ENCODE data around the gene UGCG.
"Not testable (repeated sequence)": the region's sequence is repeated elsewhere in the genome, so short reads cannot be mapped to it uniquely, and the experiment has no call there.

The UGCG gene

GRCh38 chr9:111949919-111950318 is 53.3 kb downstream of the UGCG start:
- H3K4me3 ChIP-seq (ENCODE audit: low read depth, low read length) = no peak overlapping the region

GRCh38 chr9:111952559-111952958 is 55.9 kb downstream of the UGCG start:
- H3K4me3 ChIP-seq (ENCODE audit: low read depth, low read length) = no peak overlapping the region

GRCh38 chr9:111953444-111953843 is 56.8 kb downstream of the UGCG start:
- H3K4me3 ChIP-seq (ENCODE audit: low read depth, low read length) = no peak overlapping the region

- H3K4me3 ChIP-seq (ENCODE audit: low read depth, low read length) = no peak overlapping the region
These were observed 58.4 kb downstream of the UGCG start for GRCh38 chr9:111955048-111955447.

GRCh38 chr9:111957856-111958631 is 61.4 kb downstream of the UGCG start:
- no peak overlapping the region for H3K4me3 ChIP-seq (ENCODE audit: low read depth, low read length)

- H3K4me3 ChIP-seq (ENCODE audit: low read depth, low read length) = no peak overlapping the region
These were observed 63.1 kb downstream of the UGCG start for GRCh38 chr9:111959468-111960359.

- not testable (repeated sequence) for H3K4me3 ChIP-seq (ENCODE audit: low read depth, low read length)
These were observed 63.9 kb downstream of the UGCG start for GRCh38 chr9:111960485-111960884.

- H3K4me3 ChIP-seq (ENCODE audit: low read depth, low read length) = no peak overlapping the region
These were observed 64.4 kb downstream of the UGCG start for GRCh38 chr9:111961009-111961408.

GRCh38 chr9:111961575-111961974 is 65.0 kb downstream of the UGCG start:
- H3K4me3 ChIP-seq (ENCODE audit: low read depth, low read length) = no peak overlapping the region

GRCh38 chr9:111962021-111962420 is 65.4 kb downstream of the UGCG start:
- no peak overlapping the region for H3K4me3 ChIP-seq (ENCODE audit: low read depth, low read length)

GRCh38 chr9:111963995-111964394 is 67.4 kb downstream of the UGCG start:
- no peak overlapping the region for H3K4me3 ChIP-seq (ENCODE audit: low read depth, low read length)

GRCh38 chr9:111965566-111966019 is 69.0 kb downstream of the UGCG start:
- H3K4me3 ChIP-seq (ENCODE audit: low read depth, low read length) = no peak overlapping the region

GRCh38 chr9:111966124-111966723 is 69.6 kb downstream of the UGCG start:
- H3K4me3 ChIP-seq (ENCODE audit: low read depth, low read length) = no peak overlapping the region

- no peak overlapping the region for H3K4me3 ChIP-seq (ENCODE audit: low read depth, low read length)
These were observed 70.3 kb downstream of the UGCG start for GRCh38 chr9:111966861-111967291.

- H3K4me3 ChIP-seq (ENCODE audit: low read depth, low read length) = no peak overlapping the region
These were observed 71.0 kb downstream of the UGCG start for GRCh38 chr9:111967621-111968020.

- no peak overlapping the region for H3K4me3 ChIP-seq (ENCODE audit: low read depth, low read length)
These were observed 72.4 kb downstream of the UGCG start for GRCh38 chr9:111969061-111969460.

- no peak overlapping the region for H3K4me3 ChIP-seq (ENCODE audit: low read depth, low read length)
These were observed 73.0 kb downstream of the UGCG start for GRCh38 chr9:111969622-111970021.

GRCh38 chr9:111970827-111971226 is 74.2 kb downstream of the UGCG start:
- no peak overlapping the region for H3K4me3 ChIP-seq (ENCODE audit: low read depth, low read length)

- no peak overlapping the region for H3K4me3 ChIP-seq (ENCODE audit: low read depth, low read length)
These were observed 77.6 kb downstream of the UGCG start for GRCh38 chr9:111974092-111974681.

GRCh38 chr9:111975709-111976108 is 79.1 kb downstream of the UGCG start:
- no peak overlapping the region for H3K4me3 ChIP-seq (ENCODE audit: low read depth, low read length)

- H3K4me3 ChIP-seq (ENCODE audit: low read depth, low read length) = no peak overlapping the region
These were observed 82.0 kb downstream of the UGCG start for GRCh38 chr9:111978616-111979015.
